Stimulated activated CD8-positive, alpha-beta memory T cell treated with anti-CD3 and anti-CD28 coated beads, Interleukin-7, amount 100 ng/mL, for 4 hours (primary cell): ENCODE measurements around the gene SRCIN1.

Source experiments
- DNase-seq, 2 donors: peaks; one replicate each; pipeline ENCODE4 v3.0.0-alpha.2; 2020; ENCODE audit warnings: low read depth in 2 of 2

SRCIN1 gene

DNA sequence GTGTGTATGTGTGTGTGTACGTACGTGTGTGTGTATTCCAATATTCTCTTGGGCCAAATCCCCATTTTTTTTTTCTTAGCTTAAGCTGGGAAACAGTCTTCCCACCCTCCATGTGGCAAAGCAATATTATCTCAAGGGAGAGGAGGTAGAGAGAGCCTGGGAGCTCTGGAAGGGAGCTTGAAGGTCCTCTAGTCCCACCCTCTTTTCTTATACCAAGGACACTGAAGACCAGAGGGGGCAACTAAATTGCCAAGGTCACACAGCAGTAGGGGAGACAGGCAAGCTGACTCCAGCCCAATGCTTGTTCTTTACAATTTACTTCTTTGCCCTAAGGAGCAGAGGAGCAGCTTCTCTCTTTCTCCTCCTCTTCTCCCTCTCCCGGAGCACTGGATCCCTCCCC lies 6.8 kb downstream of the SRCIN1 start:
- no peak for DNase-seq

DNA sequence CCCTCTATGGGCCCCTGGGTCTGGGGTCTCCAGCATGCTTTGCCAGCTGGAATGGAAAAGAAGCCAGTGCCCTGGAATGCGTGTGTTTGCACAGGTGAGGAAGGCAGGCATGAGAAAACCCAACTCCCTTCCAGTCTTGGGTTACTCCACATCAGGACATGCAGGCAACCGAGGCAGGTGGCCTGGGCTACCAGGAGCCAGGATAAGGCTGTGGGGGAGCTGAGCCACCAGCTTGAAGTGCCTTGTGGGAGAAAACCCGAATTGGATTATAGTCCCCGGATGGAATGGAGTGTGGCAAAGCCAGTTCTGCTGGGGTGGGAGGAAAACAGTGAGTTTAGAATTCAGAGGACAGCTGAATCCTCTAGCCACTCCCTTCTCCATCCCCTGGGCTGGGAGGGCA lies 7.2 kb downstream of the SRCIN1 start:
- no peak for DNase-seq

DNA sequence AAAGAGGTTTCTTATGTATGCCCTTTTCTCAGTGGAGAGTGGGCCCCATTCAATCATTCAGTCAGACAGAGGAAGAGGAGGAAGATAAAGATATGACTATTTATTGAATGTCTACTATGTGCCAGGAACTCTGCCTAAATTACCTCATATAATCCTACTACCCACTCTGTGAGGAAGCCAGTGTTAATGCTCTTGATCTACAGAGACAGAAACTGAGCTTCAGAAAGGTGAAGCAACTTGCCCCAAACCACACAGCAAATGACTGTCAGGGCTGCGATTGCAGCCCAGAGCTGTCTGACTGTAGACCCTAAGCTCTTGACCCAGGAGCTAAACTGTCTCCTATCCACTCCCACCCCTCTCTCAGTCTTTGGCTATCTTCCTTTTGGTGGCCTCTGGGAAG lies 8.4 kb downstream of the SRCIN1 start:
- DNase-seq, result no peak

DNA sequence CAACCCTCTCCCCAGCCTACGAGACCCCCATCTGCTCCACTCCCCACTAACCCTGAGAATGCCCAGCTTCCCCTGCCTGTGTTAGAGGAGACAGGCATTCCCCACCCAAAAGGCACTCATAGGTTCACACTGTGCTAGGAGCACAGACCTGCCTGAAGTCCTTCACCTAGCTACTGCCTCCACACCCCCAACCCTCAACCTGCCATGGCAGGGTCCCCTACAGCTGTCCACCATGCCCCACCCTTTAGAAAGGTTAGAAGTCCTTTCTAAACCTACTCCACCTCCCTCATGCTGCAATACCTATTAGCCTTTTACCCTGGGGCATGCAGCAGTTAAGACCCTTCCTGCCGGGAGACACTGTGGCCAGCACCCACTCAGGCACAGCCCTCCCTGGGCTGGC lies 9.1 kb downstream of the SRCIN1 start:
- DNase-seq, result no peak

DNA sequence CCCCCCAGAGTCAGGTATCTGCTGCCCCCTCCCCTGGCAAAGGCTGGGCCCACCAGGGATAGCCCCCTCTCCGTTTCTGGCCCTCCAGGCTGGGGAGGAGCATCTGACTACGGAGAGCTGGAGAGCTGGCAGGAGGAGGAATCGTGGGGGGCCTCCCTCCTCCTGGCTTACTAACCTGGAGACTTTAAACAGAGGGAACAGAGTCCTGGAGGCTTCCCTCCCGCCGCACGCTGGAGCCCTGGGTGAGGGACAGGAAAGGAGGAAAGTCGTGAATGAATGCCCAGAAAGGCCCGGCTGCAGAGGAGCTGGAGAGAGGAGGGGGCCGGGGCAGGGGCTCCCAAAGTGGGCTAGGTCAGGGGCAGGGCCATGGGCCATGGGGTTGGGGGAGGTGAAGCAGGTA lies 9.9 kb downstream of the SRCIN1 start:
- no peak for DNase-seq

DNA sequence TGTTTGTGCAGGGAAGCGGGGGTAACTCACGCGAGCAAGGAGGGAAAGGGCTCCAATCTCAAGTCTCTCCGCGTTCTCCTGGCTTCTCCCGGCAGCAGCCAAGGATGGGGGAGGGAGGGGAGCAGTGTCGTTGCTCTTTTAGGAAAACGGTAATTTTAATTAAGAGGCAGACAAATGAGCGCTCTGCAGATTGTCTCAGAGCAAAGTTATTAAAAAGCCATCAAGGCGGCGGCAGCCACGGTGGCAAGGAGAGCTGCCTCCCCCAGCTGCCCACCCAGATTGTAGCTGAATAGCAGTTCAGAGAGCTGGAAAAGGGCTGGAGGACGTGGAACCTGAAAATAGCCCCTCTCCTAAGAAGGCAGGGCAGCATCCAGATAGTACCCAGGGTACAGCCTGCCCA lies 11.6 kb downstream of the SRCIN1 start:
- DNase-seq, result no peak

DNA sequence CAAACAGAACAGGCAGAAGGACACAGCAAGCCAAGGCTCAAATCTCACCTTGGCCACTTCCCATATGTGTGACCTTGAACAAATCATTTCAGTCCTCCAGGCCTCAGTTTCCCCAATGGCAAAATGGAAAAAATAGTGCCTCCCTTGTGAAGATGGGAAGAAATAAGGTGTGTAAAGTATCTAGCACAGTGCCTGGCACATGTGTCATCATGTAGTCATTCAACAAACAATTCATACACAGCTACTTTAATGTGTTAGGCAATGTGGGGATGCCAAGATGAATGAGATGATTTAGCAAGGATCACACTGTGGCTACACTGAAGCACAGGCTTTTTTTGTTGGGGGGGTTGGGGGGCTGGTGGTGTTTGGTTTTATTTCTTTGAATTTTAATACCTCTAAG lies 13.3 kb downstream of the SRCIN1 start:
- DNase-seq, result no peak

DNA sequence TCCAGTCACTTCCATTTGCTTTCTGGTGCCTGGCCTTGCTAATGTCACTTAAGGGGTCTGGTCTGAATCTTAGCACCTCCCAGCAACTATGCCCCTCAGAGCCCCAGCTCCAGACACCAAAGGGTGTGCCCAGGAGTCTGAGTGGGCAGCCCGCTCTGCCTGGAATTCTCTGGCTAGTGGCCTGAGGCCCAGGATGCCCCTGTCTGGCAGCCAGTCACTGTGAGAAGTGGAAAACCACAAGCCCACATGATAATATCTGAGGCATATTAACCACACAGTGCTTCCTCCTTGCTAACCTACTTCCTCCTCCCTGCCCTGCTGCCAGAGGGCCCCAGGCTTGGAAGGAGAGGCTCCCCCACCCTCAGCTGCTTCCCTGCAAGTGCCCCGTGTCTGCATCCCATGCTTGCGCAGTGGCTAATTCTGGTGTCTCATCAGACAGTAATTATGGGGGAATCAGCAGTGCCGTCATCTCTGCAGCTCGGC lies 14.0 kb downstream of the SRCIN1 start:
- no peak for DNase-seq

DNA sequence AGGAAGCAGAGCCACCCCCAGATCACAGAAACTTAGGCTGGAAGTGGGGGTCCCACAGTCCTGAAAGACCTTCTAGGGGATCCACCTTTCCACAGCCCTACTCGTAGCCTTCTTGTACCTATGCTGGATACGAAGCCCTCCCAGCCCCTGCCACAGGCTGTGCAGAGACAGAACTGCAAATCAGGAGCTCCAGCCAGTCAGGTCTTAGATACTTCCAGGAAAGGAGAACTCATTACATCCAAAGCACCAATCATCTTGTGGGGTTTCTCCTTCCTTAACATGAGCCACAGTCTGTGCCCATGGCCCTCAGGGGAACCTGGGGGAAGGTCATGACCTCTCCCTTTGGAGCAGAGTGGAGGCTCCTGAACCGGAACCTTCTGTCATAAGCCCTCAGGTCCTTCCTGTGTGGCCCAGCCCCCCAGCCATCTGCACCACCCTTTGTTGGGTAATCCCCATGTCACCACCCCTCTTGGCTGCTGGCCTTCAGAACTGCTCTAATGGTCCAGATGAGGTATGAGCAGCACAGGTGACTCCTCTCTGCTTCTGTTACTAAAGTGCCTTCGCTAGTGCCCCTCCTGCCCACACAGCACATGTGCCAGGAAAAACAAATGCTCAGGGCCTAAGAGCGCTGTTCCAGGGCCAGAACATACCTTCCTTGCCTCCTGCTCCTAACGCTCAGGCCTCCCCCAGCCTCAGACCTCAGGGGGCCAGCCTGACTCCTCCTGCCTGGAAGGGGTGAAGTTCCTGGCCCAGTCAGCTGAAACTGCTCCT lies 14.6 kb downstream of the SRCIN1 start:
- no peak for DNase-seq

DNA sequence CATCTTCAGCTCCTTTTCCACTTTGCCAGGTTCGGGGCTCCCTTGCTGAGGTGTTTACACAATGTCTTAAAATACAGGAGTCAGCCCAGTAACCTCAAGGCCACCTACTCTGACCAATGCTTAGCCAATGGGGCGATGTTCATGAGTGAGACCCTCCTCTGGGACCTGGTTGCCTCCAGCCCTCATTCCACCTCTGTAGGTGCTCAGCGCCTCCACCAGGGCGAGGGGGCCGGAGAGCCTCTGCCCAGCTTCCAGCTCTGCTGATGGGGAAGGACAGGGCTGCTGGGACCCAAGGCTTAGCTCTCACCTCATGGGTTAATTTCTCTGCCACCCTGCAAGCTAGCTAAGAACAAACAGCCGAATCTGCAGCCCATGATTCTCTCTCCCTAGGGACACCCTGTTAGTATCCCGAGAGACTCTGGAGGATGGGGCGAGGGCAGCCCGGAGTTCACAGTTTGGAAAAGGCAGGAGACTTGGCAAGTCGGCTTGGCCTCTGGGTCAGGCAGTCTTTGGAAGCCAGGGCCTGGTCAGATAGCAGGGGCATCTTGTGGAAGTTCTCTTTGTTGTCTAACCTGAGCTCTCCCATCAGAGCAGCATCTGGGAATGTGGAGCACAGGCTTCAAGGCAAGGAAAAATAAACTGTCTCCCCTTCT lies 16.2 kb downstream of the SRCIN1 start:
- DNase-seq, result no peak

DNA sequence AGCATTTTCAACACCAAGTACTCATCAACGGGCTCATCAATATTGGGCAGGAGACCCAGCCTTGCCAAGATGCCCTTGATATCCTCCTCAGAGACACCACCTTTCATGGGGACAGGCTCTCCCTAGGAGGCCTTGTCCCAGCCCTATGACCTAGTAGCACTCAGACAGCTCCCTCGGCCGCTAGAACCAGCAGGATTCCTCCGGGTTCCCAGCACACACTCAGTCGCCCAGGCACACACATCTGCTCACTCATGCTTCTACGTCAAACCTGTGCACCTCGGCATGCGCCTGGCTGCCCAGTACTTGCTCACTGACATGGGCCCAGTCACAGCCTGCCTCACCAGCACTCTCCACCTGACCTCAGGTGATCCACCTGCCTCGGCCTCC lies 17.0 kb downstream of the SRCIN1 start:
- DNase-seq, result no peak

DNA sequence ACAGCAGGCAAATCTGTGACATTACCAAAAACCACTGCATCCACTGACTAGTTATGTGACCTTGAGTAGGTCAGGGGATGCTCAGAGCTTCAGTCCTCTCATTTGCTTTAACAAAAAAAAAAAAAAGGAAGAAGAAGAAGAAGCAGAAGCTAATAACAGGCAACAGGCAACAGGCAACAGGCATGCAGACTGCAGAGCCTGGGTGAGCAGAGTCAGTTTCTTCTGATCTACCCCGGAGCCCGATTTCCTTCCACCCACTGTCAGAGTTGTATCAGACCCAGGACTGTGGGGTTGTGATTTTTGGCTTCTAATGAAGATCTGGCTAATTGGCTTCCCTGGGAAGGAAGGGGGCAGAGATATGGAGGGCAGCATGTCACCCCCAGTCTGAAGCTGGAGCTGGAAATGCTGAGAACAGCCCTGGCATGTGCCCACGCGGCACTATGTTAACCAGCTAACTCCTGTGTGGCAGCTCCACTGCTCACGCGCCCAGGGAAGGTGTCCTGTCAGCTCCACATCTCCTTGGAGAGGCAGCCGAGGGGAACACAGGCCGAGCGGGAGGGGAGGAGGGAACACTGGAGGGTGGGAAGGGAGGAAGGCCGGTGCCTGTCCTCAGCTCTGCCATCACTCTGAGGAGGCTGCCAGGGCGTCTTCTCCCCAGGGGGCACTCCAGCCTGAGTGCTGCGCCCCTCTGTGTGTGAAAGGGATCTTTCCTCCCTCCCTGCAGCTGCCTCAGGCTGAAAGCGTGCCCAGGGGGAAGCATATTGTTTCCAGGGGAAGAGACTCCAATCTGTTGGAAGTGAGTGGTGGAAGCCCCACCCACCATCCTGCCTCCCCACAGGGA lies 17.6 kb downstream of the SRCIN1 start:
- no peak for DNase-seq

DNA sequence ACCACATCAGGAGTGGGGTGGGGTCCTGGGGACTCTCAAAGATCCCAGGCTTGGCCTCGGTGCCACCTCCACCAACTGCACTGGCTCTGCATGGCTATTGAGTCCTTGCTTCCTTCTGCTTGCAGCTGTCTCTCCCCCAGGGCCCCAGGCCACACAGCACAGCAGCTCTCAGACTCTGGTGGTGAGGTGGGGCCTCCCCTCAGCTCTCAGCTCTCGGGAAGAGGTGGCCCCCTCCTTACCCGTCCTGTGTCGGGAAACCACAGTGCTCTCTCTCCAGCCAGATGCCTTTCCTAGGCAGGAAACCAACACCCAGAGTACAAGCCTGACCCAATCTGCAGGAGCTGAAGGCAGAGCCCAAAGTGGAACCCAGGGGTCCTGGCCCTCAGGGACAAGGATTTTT lies 18.5 kb downstream of the SRCIN1 start:
- no peak for DNase-seq

DNA sequence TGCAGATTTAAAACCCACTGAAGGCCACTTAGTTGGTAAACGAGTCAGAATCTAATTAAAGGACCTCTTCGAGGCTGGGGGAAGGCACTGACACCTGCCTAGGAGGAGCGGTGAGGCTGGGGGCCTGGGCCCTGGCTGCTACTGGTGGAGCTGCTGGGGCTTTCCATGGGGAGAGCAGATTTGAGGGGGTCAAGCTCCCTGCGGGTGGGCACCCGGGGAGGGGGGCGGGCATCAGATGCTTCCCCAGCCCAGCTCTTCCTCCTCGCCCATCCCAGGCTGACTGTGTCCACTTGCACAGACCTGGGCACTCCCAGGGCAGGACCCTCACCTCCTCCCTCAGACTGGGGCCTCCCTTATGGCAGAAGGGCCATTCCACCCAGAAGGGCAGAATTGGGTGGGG lies 19.0 kb downstream of the SRCIN1 start:
- no peak for DNase-seq

DNA sequence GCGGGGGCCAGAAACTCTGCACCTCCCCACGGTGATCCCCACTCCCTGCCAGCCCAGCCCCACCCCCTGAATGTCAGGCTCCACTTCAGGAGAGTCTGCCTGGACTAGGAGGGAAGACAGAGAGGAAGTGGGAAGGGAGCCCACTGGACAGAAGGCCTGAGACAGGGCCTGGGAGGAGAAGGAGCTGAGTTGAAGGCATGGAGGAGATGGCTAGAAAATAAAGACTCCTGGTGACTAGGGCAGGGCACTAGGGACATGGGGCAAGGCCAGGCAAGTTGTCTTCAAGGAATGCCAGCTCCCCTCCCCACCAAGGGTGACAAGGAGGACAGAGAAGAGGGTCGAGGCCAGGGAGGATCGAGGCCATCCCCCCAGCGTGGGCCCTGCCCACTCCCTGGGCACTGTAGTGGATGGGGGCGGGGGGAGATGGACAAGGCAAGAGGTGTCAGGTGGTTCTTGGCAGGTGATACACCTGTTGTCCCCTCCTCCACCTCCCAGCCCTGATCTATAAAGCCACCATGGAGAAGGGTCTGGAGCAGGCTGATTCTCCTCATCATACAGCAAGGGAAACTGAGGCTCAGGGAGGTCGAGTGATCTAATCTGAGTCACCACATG lies 19.7 kb downstream of the SRCIN1 start:
- no peak for DNase-seq

DNA sequence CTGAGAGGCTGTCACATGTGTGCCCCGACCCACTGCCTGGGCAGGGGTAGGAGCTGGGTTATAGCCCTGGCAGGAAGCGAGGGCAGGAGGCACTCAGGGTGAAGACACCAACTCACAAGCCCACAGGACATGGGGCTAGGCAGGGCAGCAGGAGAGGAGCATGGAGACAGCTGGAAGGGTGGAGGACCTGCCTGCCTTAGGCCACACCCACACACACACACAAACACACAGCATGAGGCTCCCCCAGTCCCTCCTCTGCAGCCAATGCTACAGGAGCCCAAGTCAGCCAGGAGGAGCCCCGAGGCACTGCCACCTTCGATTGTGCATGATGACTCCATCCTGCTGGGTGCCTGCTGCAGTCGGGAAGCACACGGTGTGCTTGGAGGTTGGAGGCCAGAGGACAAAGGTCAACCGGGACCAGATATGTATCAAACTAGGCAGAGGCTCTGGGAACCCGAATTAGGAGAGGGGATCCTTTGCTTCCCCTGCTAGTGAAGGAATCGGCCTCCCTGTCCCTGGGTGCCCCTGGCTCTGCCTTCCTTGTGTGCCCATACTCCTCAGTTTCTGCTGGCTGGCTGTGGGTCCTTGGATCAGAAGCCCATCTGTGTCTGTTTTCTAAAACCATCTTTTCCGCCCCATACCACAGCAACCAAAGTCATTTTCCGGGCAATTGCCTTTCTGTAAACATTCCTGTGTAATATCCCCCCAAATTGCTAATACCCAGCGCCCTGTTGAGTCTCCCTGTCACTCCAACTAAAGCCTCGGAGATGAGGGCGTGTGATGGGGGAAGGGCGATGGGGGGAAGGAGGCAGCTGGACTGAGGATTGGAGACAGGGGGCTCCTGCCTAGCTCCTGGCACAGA lies 20.5 kb downstream of the SRCIN1 start:
- DNase-seq, result no peak

DNA sequence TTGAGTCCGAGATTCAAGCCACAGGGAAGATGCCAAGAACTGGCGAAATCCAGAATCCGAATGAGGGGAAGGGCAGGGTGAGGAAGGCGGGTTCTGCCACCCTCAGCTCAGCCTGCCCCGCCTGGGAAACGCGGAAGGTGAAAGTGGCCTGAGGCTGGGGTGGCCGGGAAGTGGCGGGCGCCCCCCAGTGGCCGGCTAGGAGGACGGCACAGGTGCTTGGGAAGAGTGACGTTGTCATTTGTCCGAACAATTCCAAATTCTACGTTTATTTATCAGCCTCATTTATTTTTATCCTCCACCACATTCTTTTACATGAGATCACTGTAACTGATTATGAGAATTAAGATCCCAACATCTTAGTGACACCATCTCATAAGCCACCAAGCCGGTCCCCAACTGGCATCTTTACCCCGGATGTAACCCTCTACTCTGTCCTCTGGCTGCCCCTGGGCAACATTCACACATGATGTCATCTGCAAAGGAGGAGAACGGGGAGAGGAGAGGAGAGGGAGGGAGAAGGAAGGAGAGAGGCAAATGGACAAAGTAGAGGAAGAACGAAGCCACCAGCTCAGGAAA lies 21.3 kb downstream of the SRCIN1 start:
- peak in 1 of 2 donors; percentile 49 for DNase-seq

DNA sequence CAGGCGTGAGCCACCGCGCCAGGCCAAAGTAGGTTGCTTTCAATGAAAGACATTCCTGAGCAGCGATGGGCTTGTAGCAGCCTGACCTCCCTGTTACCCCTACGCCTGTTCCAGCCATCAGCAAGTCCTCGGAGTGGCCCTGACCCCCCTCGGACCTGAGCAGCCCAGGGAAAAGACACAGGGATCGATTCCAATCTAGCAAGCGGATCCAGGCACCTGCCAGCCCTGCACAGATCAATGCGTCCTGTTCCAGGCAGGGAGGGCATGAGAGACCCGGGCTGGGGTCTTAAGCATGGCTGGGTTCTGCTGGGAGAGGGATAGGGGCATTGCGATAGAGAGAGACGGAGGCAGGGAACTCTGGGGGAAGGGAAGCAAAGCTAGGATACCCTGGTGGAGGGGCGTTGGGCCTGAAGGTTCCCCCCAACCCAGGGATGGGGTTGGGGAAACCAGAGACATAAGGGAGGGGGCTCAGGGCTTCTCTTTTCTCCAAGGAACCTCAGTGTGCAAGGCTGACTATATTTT lies 21.9 kb downstream of the SRCIN1 start:
- DNase-seq, result no peak

DNA sequence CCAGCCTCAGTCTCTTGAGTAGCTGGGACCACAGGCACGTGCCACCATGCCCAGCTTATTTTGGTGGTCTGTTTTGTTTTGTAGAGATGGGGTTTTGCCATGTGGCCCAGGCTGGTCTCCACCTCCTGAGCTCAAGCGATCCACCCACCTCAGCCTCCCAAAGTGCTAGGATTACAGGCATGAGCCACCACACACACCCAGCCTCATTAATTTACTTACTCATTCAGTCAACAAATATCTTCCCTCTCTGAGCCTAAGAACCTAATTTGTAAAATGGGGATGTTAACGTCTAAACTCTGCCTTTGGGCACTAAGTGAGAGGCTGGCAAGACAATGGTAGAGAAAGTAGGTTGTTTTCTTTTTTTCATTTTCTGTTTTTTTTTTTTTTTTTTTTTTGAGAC lies 22.6 kb downstream of the SRCIN1 start:
- no peak for DNase-seq

DNA sequence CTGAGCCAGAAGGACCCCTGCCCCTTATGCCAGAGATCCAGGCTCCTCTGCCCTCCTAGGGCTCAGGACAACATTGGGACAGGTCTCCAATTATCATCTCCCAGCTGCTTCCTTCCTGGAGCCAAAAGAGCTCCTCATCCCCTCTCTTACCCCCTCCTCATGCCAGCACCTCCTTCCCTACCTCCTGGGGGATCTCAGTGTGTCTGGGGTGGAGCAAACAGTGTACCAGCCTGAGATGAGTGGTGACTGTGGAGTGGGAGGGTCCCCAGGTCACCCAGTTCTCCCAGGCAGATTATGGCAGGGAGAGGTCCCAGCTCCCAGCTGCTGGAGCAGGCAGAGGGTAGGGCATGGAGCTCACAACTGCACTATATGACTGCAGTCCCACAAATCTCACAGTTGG lies 23.7 kb downstream of the SRCIN1 start:
- no peak for DNase-seq

DNA sequence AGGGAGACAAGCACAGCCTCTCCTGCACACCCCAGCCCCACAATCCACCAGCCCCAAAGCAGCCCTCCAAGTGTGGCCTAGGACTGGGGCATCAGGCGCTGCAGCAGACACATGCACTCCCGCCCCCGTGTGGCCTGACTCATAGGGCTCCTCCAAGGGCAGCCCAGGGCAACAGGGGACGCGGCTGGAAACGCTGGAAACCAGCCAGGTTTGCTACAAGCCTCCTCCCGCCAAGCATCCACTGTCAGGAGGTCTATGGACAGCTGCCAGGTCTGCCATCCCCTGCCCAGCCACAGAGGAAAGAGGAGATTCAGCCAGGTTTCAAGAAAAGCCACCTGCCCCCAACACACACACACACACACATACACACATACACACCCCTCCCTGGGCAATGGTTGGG lies 25.8 kb downstream of the SRCIN1 start:
- no peak for DNase-seq
